ENCODE results near the gene TACC3. TPM values are rescaled to one million over a fixed set of nuclear protein-coding genes. Genes with fewer than 3 reads are reported as not detected.

Gene TACC3
- polyA plus RNA-seq, 4 donors, result 11.9 to 41.4 (median 18.5) TPM

DNA sequence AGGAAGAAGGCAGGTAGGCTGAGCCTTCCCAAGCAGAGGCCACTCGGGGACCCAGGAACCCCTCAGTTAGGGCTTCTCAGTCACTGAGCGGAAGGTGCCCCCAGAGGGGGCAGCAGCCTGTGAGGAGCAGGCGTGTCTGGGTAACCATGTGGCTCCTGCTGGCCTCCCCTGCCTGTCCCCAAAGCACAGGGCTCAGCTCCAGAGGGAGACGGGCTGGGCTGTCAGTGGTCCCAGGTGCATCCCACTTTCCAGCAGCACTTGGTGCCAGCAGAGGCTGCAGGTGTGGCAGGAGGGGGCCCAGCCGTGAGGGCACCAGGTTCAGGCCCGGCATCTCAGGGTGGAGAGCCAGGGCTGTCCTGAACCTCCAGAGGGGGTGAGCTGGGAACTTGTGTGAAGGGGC, 22.7 kb downstream of the TACC3 start:
- no peak overlapping the region for H3K4me3 ChIP-seq (ENCODE audit: low read depth in 1 of 3, low read length in 3 of 3)
- no peaks in the 10 kb centered on the region for H3K27me3 ChIP-seq (ENCODE audit: control insufficient read depth in 3 of 3, insufficient read depth in 3 of 3, low read length in 3 of 3)
- H3K27ac ChIP-seq (ENCODE audit: low read depth in 1 of 3, low read length in 2 of 3), result no peak overlapping the region
- H3K9me3 ChIP-seq (ENCODE audit: control insufficient read depth in 2 of 2, insufficient read depth in 1 of 2, low read depth in 1 of 2, low read length in 1 of 2), result peaks cover 0 to 11% of the 10 kb centered on the region in 2 donors
- FAIRE-seq, result no peak
- WGBS, 3 donors, result 92 to 95% (median 94%) methylated on average over 6 of the region's 6 CpGs
- peaks cover 0 to 6% (median 0%) of the 10 kb centered on the region in 3 donors for H3K4me1 ChIP-seq (ENCODE audit: control insufficient read depth in 3 of 3, insufficient read depth in 2 of 3, low read depth in 1 of 3, low read length in 2 of 3)
- no peak for DNase-seq
- H3K36me3 ChIP-seq (ENCODE audit: control insufficient read depth in 3 of 3, insufficient read depth in 2 of 3, low read depth in 1 of 3, low read length in 3 of 3), result peaks cover 0 to 54% (median 6%) of the 10 kb centered on the region in 3 donors

DNA sequence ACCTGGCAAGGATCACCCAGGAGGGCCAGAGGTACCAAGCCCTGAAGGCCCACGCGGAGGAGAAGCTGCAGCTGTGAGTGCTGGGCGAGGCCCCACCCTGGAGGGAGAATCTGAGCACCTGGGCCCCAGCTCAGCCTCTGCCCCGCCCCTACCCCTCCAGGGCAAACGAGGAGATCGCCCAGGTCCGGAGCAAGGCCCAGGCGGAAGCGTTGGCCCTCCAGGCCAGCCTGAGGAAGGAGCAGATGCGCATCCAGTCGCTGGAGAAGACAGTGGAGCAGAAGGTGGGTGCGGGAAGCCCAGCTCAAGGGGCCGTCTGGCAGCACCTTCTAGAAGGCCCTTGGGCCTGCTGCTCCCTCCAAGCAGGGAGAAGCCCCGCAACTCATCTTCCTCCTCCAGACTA, 23.2 kb downstream of the TACC3 start:
- peaks cover 0 to 48% (median 3%) of the 10 kb centered on the region in 3 donors for H3K36me3 ChIP-seq (ENCODE audit: control insufficient read depth in 3 of 3, insufficient read depth in 2 of 3, low read depth in 1 of 3, low read length in 3 of 3)
- FAIRE-seq, result no peak
- 81 to 89% (median 84%) methylated on average over 14 of the region's 14 CpGs for WGBS, 3 donors

GRCh38 chr4:1745165-1745564, 23.8 kb downstream of the TACC3 start:
- no peak overlapping the region for H3K27ac ChIP-seq (ENCODE audit: low read depth in 1 of 3, low read length in 2 of 3)
- H3K4me3 ChIP-seq (ENCODE audit: low read depth in 1 of 3, low read length in 3 of 3), result no peak overlapping the region
- H3K27me3 ChIP-seq (ENCODE audit: control insufficient read depth in 3 of 3, insufficient read depth in 3 of 3, low read length in 3 of 3), result no peaks in the 10 kb centered on the region
- peaks cover 0 to 6% of the 10 kb centered on the region in 2 donors for H3K9me3 ChIP-seq (ENCODE audit: control insufficient read depth in 2 of 2, insufficient read depth in 1 of 2, low read depth in 1 of 2, low read length in 1 of 2)
- peaks cover 0 to 43% (median 3%) of the 10 kb centered on the region in 3 donors for H3K36me3 ChIP-seq (ENCODE audit: control insufficient read depth in 3 of 3, insufficient read depth in 2 of 3, low read depth in 1 of 3, low read length in 3 of 3)
- WGBS, 3 donors, result 80 to 90% (median 89%) methylated on average over 13 of the region's 13 CpGs
- peaks cover 0 to 6% (median 0%) of the 10 kb centered on the region in 3 donors for H3K4me1 ChIP-seq (ENCODE audit: control insufficient read depth in 3 of 3, insufficient read depth in 2 of 3, low read depth in 1 of 3, low read length in 2 of 3)
- FAIRE-seq (no peak), DNase-seq (no peak)

More for the DNA sequence above, 23.2 kb downstream of the TACC3 start:
- no peak overlapping the region for H3K4me3 ChIP-seq (ENCODE audit: low read depth in 1 of 3, low read length in 3 of 3)
- H3K27me3 ChIP-seq (ENCODE audit: control insufficient read depth in 3 of 3, insufficient read depth in 3 of 3, low read length in 3 of 3), result no peaks in the 10 kb centered on the region
- H3K4me1 ChIP-seq (ENCODE audit: control insufficient read depth in 3 of 3, insufficient read depth in 2 of 3, low read depth in 1 of 3, low read length in 2 of 3), result peaks cover 0 to 6% (median 0%) of the 10 kb centered on the region in 3 donors
- H3K27ac ChIP-seq (ENCODE audit: low read depth in 1 of 3, low read length in 2 of 3), result no peak overlapping the region
- no peak for DNase-seq
- peaks cover 0 to 6% of the 10 kb centered on the region in 2 donors for H3K9me3 ChIP-seq (ENCODE audit: control insufficient read depth in 2 of 2, insufficient read depth in 1 of 2, low read depth in 1 of 2, low read length in 1 of 2)

DNA sequence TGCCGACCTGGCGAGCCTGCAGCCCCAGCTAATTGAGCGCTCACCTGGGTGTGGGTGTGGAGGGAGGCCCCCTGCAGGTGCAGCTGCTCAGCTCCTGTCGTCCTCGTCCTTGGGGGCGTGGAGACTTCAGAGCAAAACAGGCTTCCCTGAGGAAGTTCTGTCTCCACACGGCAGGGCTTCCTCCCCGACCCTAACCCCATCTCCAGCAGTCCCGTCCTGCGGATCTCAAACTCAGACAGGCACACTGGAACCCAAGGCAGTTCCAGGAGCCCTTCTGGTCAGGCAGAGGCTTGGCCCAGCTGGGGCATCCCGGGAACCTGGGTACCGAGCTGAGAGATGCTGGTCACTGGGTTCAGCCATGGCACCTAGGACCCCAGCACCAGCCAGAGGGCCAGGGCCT, 24.4 kb downstream of the TACC3 start:
- Histone ChIP-seq H3K9me3 (ENCODE audit: control insufficient read depth in 2 of 2, insufficient read depth in 1 of 2, low read depth in 1 of 2, low read length in 1 of 2) (peaks cover 0 to 6% of the 10 kb centered on the region in 2 donors), H3K27me3 (ENCODE audit: control insufficient read depth in 3 of 3, insufficient read depth in 3 of 3, low read length in 3 of 3) (no peaks in the 10 kb centered on the region), H3K27ac (ENCODE audit: low read depth in 1 of 3, low read length in 2 of 3) (no peak overlapping the region), H3K4me1 (ENCODE audit: control insufficient read depth in 3 of 3, insufficient read depth in 2 of 3, low read depth in 1 of 3, low read length in 2 of 3) (peaks cover 0 to 6% (median 0%) of the 10 kb centered on the region in 3 donors), H3K4me3 (ENCODE audit: low read depth in 1 of 3, low read length in 3 of 3) (no peak overlapping the region), H3K36me3 (ENCODE audit: control insufficient read depth in 3 of 3, insufficient read depth in 2 of 3, low read depth in 1 of 3, low read length in 3 of 3) (peaks cover 0 to 38% (median 3%) of the 10 kb centered on the region in 3 donors)
- no peak for FAIRE-seq
- 70 to 86% (median 77%) methylated on average over 11 to 12 of the region's 12 CpGs for WGBS, 3 donors
- no peak for DNase-seq

DNA sequence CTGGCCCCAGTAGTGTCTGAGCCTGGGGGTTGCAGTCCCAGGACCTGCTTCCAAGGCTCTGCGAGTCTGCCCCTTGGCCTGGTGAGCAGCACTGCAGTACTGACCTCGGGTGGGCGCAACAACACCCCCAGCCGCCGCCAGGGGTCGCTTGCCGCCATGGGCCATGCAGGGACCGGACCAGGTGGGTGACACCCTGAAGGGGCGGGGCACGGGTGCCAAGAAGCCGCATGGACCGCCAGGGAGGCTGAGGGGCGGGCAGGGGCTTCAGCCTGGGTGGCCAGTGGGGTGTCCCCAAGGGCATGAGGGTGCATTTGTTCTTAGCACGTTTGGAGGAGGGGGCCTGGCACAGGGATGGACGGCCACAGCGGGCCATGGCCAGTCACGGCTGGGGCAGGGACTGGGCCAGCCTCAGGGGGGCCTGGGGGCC, 25.0 kb downstream of the TACC3 start:
- peaks cover 0 to 6% (median 0%) of the 10 kb centered on the region in 3 donors for H3K4me1 ChIP-seq (ENCODE audit: control insufficient read depth in 3 of 3, insufficient read depth in 2 of 3, low read depth in 1 of 3, low read length in 2 of 3)
- H3K9me3 ChIP-seq (ENCODE audit: control insufficient read depth in 2 of 2, insufficient read depth in 1 of 2, low read depth in 1 of 2, low read length in 1 of 2), result peaks cover 0 to 6% of the 10 kb centered on the region in 2 donors
- H3K4me3 ChIP-seq (ENCODE audit: low read depth in 1 of 3, low read length in 3 of 3), result no peak overlapping the region
- H3K27ac ChIP-seq (ENCODE audit: low read depth in 1 of 3, low read length in 2 of 3), result no peak overlapping the region
- no peaks in the 10 kb centered on the region for H3K27me3 ChIP-seq (ENCODE audit: control insufficient read depth in 3 of 3, insufficient read depth in 3 of 3, low read length in 3 of 3)
- 13 to 23% (median 18%) methylated on average over 13 to 17 of the region's 17 CpGs for WGBS, 3 donors
- FAIRE-seq (no peak), DNase-seq (peak; percentile 46 to 80)
- H3K36me3 ChIP-seq (ENCODE audit: control insufficient read depth in 3 of 3, insufficient read depth in 2 of 3, low read depth in 1 of 3, low read length in 3 of 3), result peaks cover 0 to 32% (median 2%) of the 10 kb centered on the region in 3 donors

- no peak overlapping the region for H3K4me3 ChIP-seq (ENCODE audit: low read depth in 1 of 3, low read length in 3 of 3)
- no peak for DNase-seq
- no peaks in the 10 kb centered on the region for H3K27me3 ChIP-seq (ENCODE audit: control insufficient read depth in 3 of 3, insufficient read depth in 3 of 3, low read length in 3 of 3)
- WGBS, 3 donors, result 45 to 76% (median 50%) methylated on average over 27 to 33 of the region's 33 CpGs
- H3K27ac ChIP-seq (ENCODE audit: low read depth in 1 of 3, low read length in 2 of 3), result no peak overlapping the region
- no peak for FAIRE-seq
- peaks cover 0 to 6% of the 10 kb centered on the region in 2 donors for H3K9me3 ChIP-seq (ENCODE audit: control insufficient read depth in 2 of 2, insufficient read depth in 1 of 2, low read depth in 1 of 2, low read length in 1 of 2)
- H3K36me3 ChIP-seq (ENCODE audit: control insufficient read depth in 3 of 3, insufficient read depth in 2 of 3, low read depth in 1 of 3, low read length in 3 of 3), result peaks cover 0 to 26% (median 0%) of the 10 kb centered on the region in 3 donors
- H3K4me1 ChIP-seq (ENCODE audit: control insufficient read depth in 3 of 3, insufficient read depth in 2 of 3, low read depth in 1 of 3, low read length in 2 of 3), result peaks cover 0 to 14% (median 0%) of the 10 kb centered on the region in 3 donors
Measured at GRCh38 chr4:1746919-1747602, 25.7 kb downstream of the TACC3 start.

GRCh38 chr4:1747603-1747967, 26.3 kb downstream of the TACC3 start:
- Histone ChIP-seq H3K27me3 (ENCODE audit: control insufficient read depth in 3 of 3, insufficient read depth in 3 of 3, low read length in 3 of 3) (no peaks in the 10 kb centered on the region), H3K4me3 (ENCODE audit: low read depth in 1 of 3, low read length in 3 of 3) (no peak overlapping the region), H3K4me1 (ENCODE audit: control insufficient read depth in 3 of 3, insufficient read depth in 2 of 3, low read depth in 1 of 3, low read length in 2 of 3) (peaks cover 0 to 20% (median 0%) of the 10 kb centered on the region in 3 donors), H3K36me3 (ENCODE audit: control insufficient read depth in 3 of 3, insufficient read depth in 2 of 3, low read depth in 1 of 3, low read length in 3 of 3) (peaks cover 0 to 21% (median 0%) of the 10 kb centered on the region in 3 donors), H3K27ac (ENCODE audit: low read depth in 1 of 3, low read length in 2 of 3) (no peak overlapping the region), H3K9me3 (ENCODE audit: control insufficient read depth in 2 of 2, insufficient read depth in 1 of 2, low read depth in 1 of 2, low read length in 1 of 2) (peaks cover 0 to 6% of the 10 kb centered on the region in 2 donors)
- no peak for FAIRE-seq
- WGBS, 3 donors, result 79 to 87% (median 80%) methylated on average over 12 to 16 of the region's 16 CpGs
- no peak for DNase-seq

GRCh38 chr4:1748465-1748995, 27.2 kb downstream of the TACC3 start:
- DNase-seq (peak; percentile 70 to 90), FAIRE-seq (no peak)
- WGBS, 3 donors, result 3 to 15% (median 5%) methylated on average over 14 to 29 of the region's 29 CpGs

More at GRCh38 chr4:1748465-1748995, 27.2 kb downstream of the TACC3 start:
- peaks cover 0 to 29% (median 0%) of the 10 kb centered on the region in 3 donors for H3K4me1 ChIP-seq (ENCODE audit: control insufficient read depth in 3 of 3, insufficient read depth in 2 of 3, low read depth in 1 of 3, low read length in 2 of 3)
- no peaks in the 10 kb centered on the region for H3K27me3 ChIP-seq (ENCODE audit: control insufficient read depth in 3 of 3, insufficient read depth in 3 of 3, low read length in 3 of 3)
- peaks cover 0 to 6% of the 10 kb centered on the region in 2 donors for H3K9me3 ChIP-seq (ENCODE audit: control insufficient read depth in 2 of 2, insufficient read depth in 1 of 2, low read depth in 1 of 2, low read length in 1 of 2)
- no peak overlapping the region for H3K4me3 ChIP-seq (ENCODE audit: low read depth in 1 of 3, low read length in 3 of 3)
- peaks cover 0 to 20% (median 0%) of the 10 kb centered on the region in 3 donors for H3K36me3 ChIP-seq (ENCODE audit: control insufficient read depth in 3 of 3, insufficient read depth in 2 of 3, low read depth in 1 of 3, low read length in 3 of 3)
- H3K27ac ChIP-seq (ENCODE audit: low read depth in 1 of 3, low read length in 2 of 3), result no peak overlapping the region
